Stimulated activated naive B cell treated with anti-CD40 and anti-IgM and Interleukin-4, amounts not matched to agents 10 μg/mL and 1 μg/mL and 100 μg/mL, for 72 hours (primary cell): ENCODE data around the gene LRRC51.

Experiments
- ATAC-seq, 2 donors: fragments of 150-1000 bp; cut with Tn5 transposase; replicated peaks; 2 replicates each; pipeline ENCODE4 v1.10.0; 2021; ENCODE audit warnings: moderate library complexity in 1 of 2
- DNase-seq: peaks from one replicate; pipeline ENCODE4 v3.0.0; 2021
- H3K27ac Mint-ChIP-seq: one replicate; pipeline ENCODE4 v1.8.0; 2022; ENCODE audit warnings: mild to moderate bottlenecking, mixed read lengths
- H3K27me3 Mint-ChIP-seq, 2 donors: one replicate each; pipeline ENCODE4 v1.8.0; 2022; ENCODE audit warnings: mixed read lengths in 2 of 2
- H3K36me3 Mint-ChIP-seq, 2 donors: one replicate each; pipeline ENCODE4 v1.8.0; 2022; ENCODE audit warnings: mixed read lengths in 2 of 2, mild to moderate bottlenecking in 1 of 2
- H3K4me1 Mint-ChIP-seq, 2 donors: one replicate each; pipeline ENCODE4 v1.8.0; 2022; ENCODE audit warnings: mixed read lengths in 2 of 2, mild to moderate bottlenecking in 1 of 2
- H3K4me3 Mint-ChIP-seq, 2 donors: one replicate each; pipeline ENCODE4 v1.8.0; 2022; ENCODE audit warnings: mild to moderate bottlenecking in 2 of 2, mixed read lengths in 2 of 2, moderate library complexity in 1 of 2
- H3K9me3 Mint-ChIP-seq, 2 donors: one replicate each; pipeline ENCODE4 v1.8.0; 2022; ENCODE audit warnings: mixed read lengths in 2 of 2, mild to moderate bottlenecking in 1 of 2

Gene LRRC51

GRCh38 chr11:72058416-72059034 lies 22.1 kb upstream of the LRRC51 start:
- Mint-ChIP-seq H3K36me3 (peaks cover 7 to 20% of the 10 kb centered on the region in 2 donors), H3K4me3 (no peak overlapping the region), H3K27ac (no peak overlapping the region), H3K27me3 (no peaks in the 10 kb centered on the region), H3K4me1 (peaks cover 4 to 12% of the 10 kb centered on the region in 2 donors), H3K9me3 (no peaks in the 10 kb centered on the region)
- DNase-seq (no peak), ATAC-seq (no peak)

- Mint-ChIP-seq H3K9me3 (no peaks in the 10 kb centered on the region), H3K36me3 (peaks cover 7 to 24% of the 10 kb centered on the region in 2 donors), H3K4me1 (peaks cover 4 to 12% of the 10 kb centered on the region in 2 donors), H3K4me3 (peak overlapping the region; percentile 1 to 64), H3K27me3 (no peaks in the 10 kb centered on the region), H3K27ac (peak overlapping the region; percentile 95)
- peak; percentile 67 to 87 for ATAC-seq
- no peak for DNase-seq
Measured at GRCh38 chr11:72061739-72062396, 18.8 kb upstream of the LRRC51 start.

GRCh38 chr11:72066855-72067254 lies 13.8 kb upstream of the LRRC51 start:
- ATAC-seq = no peak
- DNase-seq = no peak
- H3K4me1 Mint-ChIP-seq = peaks cover 18 to 47% of the 10 kb centered on the region in 2 donors
- peaks cover 10 to 23% of the 10 kb centered on the region in 2 donors for H3K36me3 Mint-ChIP-seq
- H3K27ac Mint-ChIP-seq = no peak overlapping the region
- H3K27me3 Mint-ChIP-seq = no peaks in the 10 kb centered on the region
- H3K9me3 Mint-ChIP-seq = no peaks in the 10 kb centered on the region
- no peak overlapping the region for H3K4me3 Mint-ChIP-seq

DNA sequence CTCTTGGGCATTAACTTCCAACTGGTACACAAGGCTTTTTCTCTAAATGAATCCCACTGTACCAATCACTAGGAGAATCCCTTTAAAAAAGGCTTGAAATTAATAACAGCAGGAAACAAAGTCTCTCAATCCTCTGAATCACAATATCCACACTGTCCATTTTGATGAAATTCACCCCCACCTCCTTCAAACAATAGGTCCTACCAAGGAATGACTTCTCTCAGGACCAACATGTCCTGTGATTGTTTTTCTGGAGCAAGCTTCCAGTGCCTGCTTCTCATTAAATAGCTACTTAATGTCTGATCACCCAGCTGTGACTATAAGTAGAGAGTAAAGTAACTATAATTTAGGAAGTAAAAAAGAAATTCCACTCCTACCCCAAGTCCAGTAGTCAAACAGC lies 13.4 kb upstream of the LRRC51 start:
- Mint-ChIP-seq H3K27ac (no peak overlapping the region), H3K36me3 (peaks cover 9 to 20% of the 10 kb centered on the region in 2 donors), H3K4me3 (no peak overlapping the region), H3K9me3 (no peaks in the 10 kb centered on the region), H3K27me3 (no peaks in the 10 kb centered on the region), H3K4me1 (peaks cover 17 to 43% of the 10 kb centered on the region in 2 donors)
- no peak for ATAC-seq
- no peak for DNase-seq

- Mint-ChIP-seq H3K27me3 (no peaks in the 10 kb centered on the region), H3K9me3 (no peaks in the 10 kb centered on the region), H3K4me1 (peaks cover 17 to 43% of the 10 kb centered on the region in 2 donors), H3K36me3 (peaks cover 9 to 20% of the 10 kb centered on the region in 2 donors), H3K27ac (no peak overlapping the region), H3K4me3 (no peak overlapping the region)
- peak in 1 of 2 donors; percentile 14 for ATAC-seq
- DNase-seq = no peak
Measured at GRCh38 chr11:72067676-72068075, 13.0 kb upstream of the LRRC51 start.

DNA sequence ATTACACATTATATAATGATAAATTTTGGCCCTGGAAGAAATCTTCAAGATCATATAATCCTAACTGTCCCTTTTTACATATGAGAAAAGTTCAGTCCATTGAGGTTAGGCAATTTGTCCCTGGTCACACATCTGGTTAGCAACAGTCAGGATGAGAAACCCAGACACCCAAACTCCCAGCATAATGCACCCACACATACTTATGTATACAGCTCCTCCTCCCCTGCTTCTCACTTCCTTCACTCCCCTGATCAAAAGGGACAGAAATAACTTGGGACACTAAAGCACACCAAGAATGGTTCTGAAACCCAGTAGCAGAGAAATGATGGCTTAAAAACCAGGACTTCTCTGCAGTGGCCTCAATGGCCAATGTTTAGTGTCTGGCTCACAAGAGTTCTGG lies 11.4 kb upstream of the LRRC51 start:
- Mint-ChIP-seq H3K9me3 (no peaks in the 10 kb centered on the region), H3K4me1 (peaks cover 17 to 44% of the 10 kb centered on the region in 2 donors), H3K36me3 (peaks cover 9 to 23% of the 10 kb centered on the region in 2 donors), H3K27ac (peak overlapping the region; percentile 91), H3K27me3 (no peaks in the 10 kb centered on the region), H3K4me3 (peak overlapping the region; percentile 44 to 66)
- DNase-seq (no peak), ATAC-seq (peak; percentile 64 to 68)

DNA sequence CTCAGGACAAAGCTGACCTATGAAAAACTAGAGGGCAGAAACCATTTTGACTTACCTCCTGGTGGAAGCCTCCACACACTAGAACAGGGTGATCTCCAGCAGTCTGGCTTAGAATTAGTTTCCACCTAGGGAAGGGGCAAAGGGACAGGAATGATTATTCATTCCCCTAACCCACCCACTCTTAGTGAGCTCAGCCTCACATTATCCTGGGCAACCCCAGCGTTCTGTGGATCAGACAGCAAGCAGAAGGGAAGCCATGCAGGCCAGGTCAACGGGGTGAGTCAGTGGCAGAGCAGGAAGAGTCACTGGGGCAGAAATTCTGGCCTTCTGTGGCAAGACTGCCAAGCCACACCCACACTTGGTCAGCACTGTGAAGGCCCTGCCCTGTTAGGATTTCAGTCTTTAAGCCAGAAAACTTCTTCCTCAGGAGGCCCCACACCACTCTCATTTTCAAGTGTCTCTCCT lies 10.8 kb upstream of the LRRC51 start:
- Mint-ChIP-seq H3K27me3 (no peaks in the 10 kb centered on the region), H3K27ac (peak overlapping the region; percentile 91), H3K4me3 (peak overlapping the region; percentile 44 to 66), H3K9me3 (no peaks in the 10 kb centered on the region), H3K4me1 (peaks cover 17 to 44% of the 10 kb centered on the region in 2 donors), H3K36me3 (peaks cover 9 to 23% of the 10 kb centered on the region in 2 donors)
- peak; percentile 15 for DNase-seq
- ATAC-seq = peak; percentile 75 to 84

- no peak for DNase-seq
- peaks cover 9 to 24% of the 10 kb centered on the region in 2 donors for H3K36me3 Mint-ChIP-seq
- H3K27ac Mint-ChIP-seq = peak overlapping the region; percentile 65
- H3K27me3 Mint-ChIP-seq = no peaks in the 10 kb centered on the region
- no peaks in the 10 kb centered on the region for H3K9me3 Mint-ChIP-seq
- peak overlapping the region; percentile 2 to 66 for H3K4me3 Mint-ChIP-seq
- no peak for ATAC-seq
- peaks cover 18 to 50% of the 10 kb centered on the region in 2 donors for H3K4me1 Mint-ChIP-seq
Measured at GRCh38 chr11:72070491-72070890, 10.2 kb upstream of the LRRC51 start.

DNA sequence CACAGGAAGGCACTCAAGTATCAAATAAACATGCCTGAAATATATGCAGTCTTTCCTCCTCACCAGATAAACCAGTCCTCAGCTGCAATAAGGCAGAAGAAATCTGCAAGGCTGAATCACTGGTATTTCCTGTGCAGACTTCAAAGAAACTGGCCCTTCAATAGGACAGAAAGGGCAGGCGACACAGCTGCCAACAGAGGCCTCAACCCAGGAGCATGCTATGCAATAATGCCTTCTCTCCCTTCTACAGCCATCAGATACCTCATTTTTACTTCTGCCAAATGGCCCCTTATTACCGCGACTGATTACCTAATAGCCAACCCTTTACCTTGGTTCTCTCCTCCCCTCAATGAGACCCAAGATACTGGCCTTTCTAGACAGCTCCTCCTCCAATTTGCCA lies 8.3 kb upstream of the LRRC51 start:
- DNase-seq (no peak), ATAC-seq (peak in 1 of 2 donors; percentile 52)
- Mint-ChIP-seq H3K4me3 (no peak overlapping the region), H3K27me3 (no peaks in the 10 kb centered on the region), H3K36me3 (peaks cover 14 to 26% of the 10 kb centered on the region in 2 donors), H3K27ac (no peak overlapping the region), H3K9me3 (no peaks in the 10 kb centered on the region), H3K4me1 (peaks cover 23 to 56% of the 10 kb centered on the region in 2 donors)

DNA sequence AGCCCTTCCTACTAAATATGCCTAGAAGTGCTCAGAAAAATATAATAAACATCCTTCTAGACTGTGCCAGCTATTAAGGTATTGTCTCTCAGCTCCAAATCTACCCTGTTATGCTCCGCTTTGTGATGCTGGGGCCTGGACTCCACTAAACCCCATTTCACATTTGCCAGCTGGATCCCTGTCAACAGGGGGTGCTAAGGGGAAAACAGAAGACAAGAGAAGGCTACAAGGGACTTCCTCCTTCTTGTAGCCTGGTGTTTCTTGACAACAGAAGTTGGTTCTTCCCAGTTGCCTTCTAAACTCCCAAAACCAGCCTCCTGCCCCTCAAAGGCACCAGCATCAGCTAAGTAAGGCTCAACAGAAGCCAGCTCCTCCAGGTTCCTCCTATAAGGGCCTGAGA lies 5.5 kb upstream of the LRRC51 start:
- H3K36me3 Mint-ChIP-seq = peaks cover 9 to 12% of the 10 kb centered on the region in 2 donors
- H3K27ac Mint-ChIP-seq = no peak overlapping the region
- H3K9me3 Mint-ChIP-seq = no peaks in the 10 kb centered on the region
- ATAC-seq (no peak), DNase-seq (no peak)
- H3K27me3 Mint-ChIP-seq = no peaks in the 10 kb centered on the region
- no peak overlapping the region for H3K4me3 Mint-ChIP-seq
- peaks cover 20 to 49% of the 10 kb centered on the region in 2 donors for H3K4me1 Mint-ChIP-seq

DNA sequence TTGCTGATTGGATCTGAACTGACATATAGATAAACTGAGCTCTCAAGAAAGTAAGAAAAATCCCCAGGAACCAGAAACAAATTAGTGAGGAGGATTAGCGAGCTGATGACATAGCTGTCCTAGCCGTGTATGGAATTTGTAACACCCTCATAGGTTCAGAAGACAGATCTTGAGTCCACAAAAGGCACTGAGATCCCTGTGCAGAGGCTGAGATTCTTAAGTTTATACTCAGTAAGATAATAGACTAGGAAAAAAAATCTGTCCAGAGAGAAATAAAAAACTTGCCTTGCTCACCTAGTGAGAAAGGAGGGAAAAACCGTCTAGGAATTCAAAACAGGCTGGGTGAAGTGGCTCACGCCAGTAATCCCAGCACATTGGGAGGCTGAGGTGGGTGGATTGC lies 4.9 kb upstream of the LRRC51 start:
- Mint-ChIP-seq H3K36me3 (peaks cover 11 to 12% of the 10 kb centered on the region in 2 donors), H3K27me3 (no peaks in the 10 kb centered on the region), H3K9me3 (no peaks in the 10 kb centered on the region), H3K27ac (no peak overlapping the region), H3K4me1 (peaks cover 19 to 49% of the 10 kb centered on the region in 2 donors), H3K4me3 (no peak overlapping the region)
- DNase-seq = no peak
- ATAC-seq = no peak

DNA sequence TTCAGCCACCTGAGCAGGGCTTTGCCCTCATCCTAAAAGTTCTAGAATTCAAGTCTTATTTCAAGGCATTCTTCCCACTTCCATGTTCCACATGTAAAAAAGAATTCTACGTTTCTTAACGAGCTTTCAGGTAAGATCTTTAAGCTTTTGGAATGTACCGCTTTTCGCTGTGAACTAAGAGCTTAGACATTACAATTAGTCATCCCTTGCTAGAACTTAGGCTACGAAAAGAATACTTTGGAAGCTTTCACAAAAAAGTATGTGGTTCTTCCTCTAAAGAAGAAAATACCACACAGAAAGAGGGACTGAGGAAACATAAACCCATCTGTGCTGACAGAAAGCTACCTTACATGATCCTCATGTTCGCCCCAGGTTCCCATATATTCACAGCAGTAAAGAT lies 2.2 kb upstream of the LRRC51 start:
- DNase-seq = no peak
- no peaks in the 10 kb centered on the region for H3K9me3 Mint-ChIP-seq
- H3K27me3 Mint-ChIP-seq = no peaks in the 10 kb centered on the region
- H3K36me3 Mint-ChIP-seq = peaks cover 8 to 10% of the 10 kb centered on the region in 2 donors
- H3K4me1 Mint-ChIP-seq = peaks cover 28 to 54% of the 10 kb centered on the region in 2 donors
- H3K27ac Mint-ChIP-seq = peak overlapping the region; percentile 47
- no peak for ATAC-seq
- H3K4me3 Mint-ChIP-seq = peak overlapping the region; percentile 43 to 63

- Mint-ChIP-seq H3K27ac (peak overlapping the region; percentile 95), H3K36me3 (peaks cover 8 to 9% of the 10 kb centered on the region in 2 donors), H3K9me3 (no peaks in the 10 kb centered on the region), H3K4me1 (peaks cover 28 to 54% of the 10 kb centered on the region in 2 donors), H3K4me3 (peak overlapping the region; percentile 99), H3K27me3 (no peaks in the 10 kb centered on the region)
- DNase-seq = no peak
- ATAC-seq = no peak
Measured at GRCh38 chr11:72079819-72080325, 778 bp upstream of the LRRC51 start.

DNA sequence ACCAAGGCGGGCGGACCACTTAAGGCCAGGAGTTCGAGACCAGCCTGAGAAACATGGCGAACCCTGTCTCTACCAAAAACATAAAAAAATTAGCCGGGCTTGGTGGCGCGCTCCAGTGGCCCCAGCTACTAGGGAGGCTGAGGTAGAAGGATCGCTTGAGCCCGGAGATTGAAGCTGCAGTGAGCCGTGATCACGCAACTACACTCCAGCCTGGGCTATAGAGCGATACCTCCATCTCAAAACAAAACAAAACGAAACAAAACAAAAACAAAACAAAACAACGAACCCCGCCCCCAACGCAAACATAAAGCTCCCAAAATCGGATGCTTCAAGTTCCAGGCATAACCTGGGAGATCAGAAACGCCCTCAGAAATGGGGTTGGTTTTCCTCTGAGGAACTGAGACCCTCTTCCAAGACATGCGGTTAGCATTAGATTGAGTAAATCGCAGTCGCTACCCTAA lies 564 bp downstream of the LRRC51 start:
- Mint-ChIP-seq H3K36me3 (peaks cover 6 to 11% of the 10 kb centered on the region in 2 donors), H3K4me1 (peaks cover 27 to 48% of the 10 kb centered on the region in 2 donors), H3K9me3 (no peaks in the 10 kb centered on the region), H3K4me3 (peak overlapping the region; percentile 99), H3K27me3 (no peaks in the 10 kb centered on the region), H3K27ac (peak overlapping the region; percentile 95)
- ATAC-seq (no peak), DNase-seq (no peak)
